GM23338 (cell line): Measurements from ENCODE around the gene RPP38. TPM values are rescaled to one million over a fixed set of nuclear protein-coding genes. Genes with fewer than 3 reads are reported as not detected.

ENCODE experiments used
- ATAC-seq: fragments of 200-7000 bp; cut with Tn5 transposase; 3 replicates; pipeline ENCODE4 v1.9.1; 2020
- DNase-seq: peaks from one replicate; pipeline ENCODE4 v3.0.0-alpha.2; 2015; ENCODE audit warnings: low spot score
- H2AFZ ChIP-seq: fragments of 200-600 bp; sonication (generic); 2 replicates; pipeline ENCODE4 v1.8.0; 2016; ENCODE audit warnings: antibody characterized with exemption, mild to moderate bottlenecking, moderate library complexity
- H3F3A ChIP-seq: fragments of 200-600 bp; sonication (generic); replicated peaks from 2 replicates; pipeline ENCODE4 v1.8.0; 2017; ENCODE audit warnings: antibody characterized with exemption, mixed run types, low read depth
- H3K27ac ChIP-seq: fragments of 200-600 bp; sonication (generic); 2 replicates; pipeline ENCODE4 v1.6.1; 2016; ENCODE audit warnings: low read depth
- H3K27me3 ChIP-seq: fragments of 200-600 bp; sonication (generic); 2 replicates; pipeline ENCODE4 v1.8.0; 2016; ENCODE audit warnings: mild to moderate bottlenecking, mixed run types, moderate library complexity; ENCODE audit not compliant: insufficient read depth
- H3K36me3 ChIP-seq: fragments of 200-600 bp; sonication (generic); 2 replicates; pipeline ENCODE4 v1.8.0; 2016; ENCODE audit warnings: mild to moderate bottlenecking; ENCODE audit not compliant: insufficient read depth
- H3K4me1 ChIP-seq: fragments of 200-600 bp; sonication (generic); 2 replicates; pipeline ENCODE4 v1.8.0; 2016; ENCODE audit warnings: mild to moderate bottlenecking, moderate library complexity; ENCODE audit not compliant: insufficient read depth
- H3K4me2 ChIP-seq: fragments of 200-600 bp; sonication (generic); 2 replicates; pipeline ENCODE4 v1.7.1; 2017; ENCODE audit warnings: mixed run types
- H3K4me3 ChIP-seq: fragments of 200-600 bp; sonication (generic); 2 replicates; pipeline ENCODE4 v1.6.1; 2016; ENCODE audit warnings: mixed run types
- H3K79me2 ChIP-seq: fragments of 200-600 bp; sonication (generic); replicated peaks from 2 replicates; pipeline ENCODE4 v1.8.0; 2017; ENCODE audit warnings: mild to moderate bottlenecking; ENCODE audit not compliant: insufficient read depth
- H3K9me2 ChIP-seq: fragments of 200-600 bp; sonication (generic); 2 replicates; pipeline ENCODE4 v1.8.0; 2017; ENCODE audit not compliant: insufficient read depth
- H4K20me1 ChIP-seq: fragments of 200-600 bp; sonication (generic); replicated peaks from 2 replicates; pipeline ENCODE4 v1.8.0; 2017; ENCODE audit warnings: mild to moderate bottlenecking; ENCODE audit not compliant: insufficient read depth
- H3K27ac Mint-ChIP-seq: 2 replicates; pipeline ENCODE4 v1.8.0; 2020; ENCODE audit warnings: inconsistent platforms, mild to moderate bottlenecking, moderate library complexity, mixed read lengths
- H3K27me3 Mint-ChIP-seq: 3 replicates; pipeline ENCODE4 v1.8.0; 2022; ENCODE audit warnings: low read depth, mild to moderate bottlenecking, moderate library complexity, mixed read lengths, inconsistent platforms; ENCODE audit not compliant: insufficient read depth, poor library complexity
- H3K36me3 Mint-ChIP-seq: 3 replicates; pipeline ENCODE4 v1.8.0; 2021; ENCODE audit warnings: low read depth, mild to moderate bottlenecking, inconsistent platforms, moderate library complexity, mixed read lengths
- H3K4me1 Mint-ChIP-seq: 3 replicates; pipeline ENCODE4 v1.8.0; 2020; ENCODE audit warnings: mild to moderate bottlenecking, inconsistent platforms, mixed read lengths
- H3K4me3 Mint-ChIP-seq: 3 replicates; pipeline ENCODE4 v1.8.0; 2021; ENCODE audit warnings: moderate library complexity, mild to moderate bottlenecking, inconsistent platforms, mixed read lengths
- H3K9me3 Mint-ChIP-seq: 3 replicates; pipeline ENCODE4 v1.8.0; 2020; ENCODE audit warnings: moderate library complexity, mild to moderate bottlenecking, inconsistent platforms, mixed read lengths
- CREB1 ChIP-seq: fragments of 250-450 bp; sonication (Bioruptor Pico); IDR thresholded peaks from 2 replicates; pipeline ENCODE4 v1.5.0; 2020; ENCODE audit warnings: low read depth, mild to moderate bottlenecking, moderate library complexity
- CTCF ChIP-seq, 2 experiments: fragments of 200-600 bp in 1 of 2; sonication (generic) in 1 of 2; conservative IDR thresholded peaks; 2 replicates each; pipeline versions ENCODE4 v1.5.1 to v1.6.1; 2016 to 2017; ENCODE audit warnings: antibody characterized with exemption in 2 of 2, low read depth in 2 of 2, mild to moderate bottlenecking in 2 of 2, moderate library complexity in 1 of 2
- ETS1 ChIP-seq: IDR thresholded peaks from 2 replicates; pipeline ENCODE4 v1.6.1; 2016; ENCODE audit warnings: antibody characterized with exemption
- EZH2 ChIP-seq: fragments of 200-600 bp; sonication (generic); IDR thresholded peaks from one replicate; pipeline ENCODE4 v1.8.0; 2017; ENCODE audit warnings: antibody characterized with exemption, mild to moderate bottlenecking, low read depth; ENCODE audit not compliant: unreplicated experiment
- JUNB ChIP-seq: IDR thresholded peaks from one replicate; pipeline ENCODE4 v1.6.1; 2016; ENCODE audit warnings: antibody characterized with exemption; ENCODE audit not compliant: unreplicated experiment
- POLR2AphosphoS5 ChIP-seq: IDR thresholded peaks from 2 replicates; pipeline ENCODE4 v1.6.1; 2016; ENCODE audit warnings: antibody characterized with exemption, low read depth
- ZNF114 ChIP-seq: fragments of 250-450 bp; sonication (Bioruptor Pico); IDR thresholded peaks from 2 replicates; pipeline ENCODE4 v1.5.0; 2020; ENCODE audit warnings: mild to moderate bottlenecking, moderate library complexity
- ZNF462 ChIP-seq: fragments of 250-450 bp; sonication (Bioruptor Pico); IDR thresholded peaks from 2 replicates; pipeline ENCODE4 v1.5.0; 2020; ENCODE audit warnings: mild to moderate bottlenecking, moderate library complexity
- polyA plus RNA-seq: library from polyadenylated mRNA; unstranded; fragments of >200 nt; fragmentation: Nextera tagmentation; extraction: Ambion mirVana; gene quantifications from 2 replicates; pipeline ENCODE4 v1.2.1, GENCODE V29; 2016
- total RNA-seq: library from RNA; depleted of rRNA; stranded (reverse); fragments of >200 nt; shearing (Covaris generic); gene quantifications from 2 replicates; pipeline ENCODE4 v1.2.3, GENCODE V29; 2014

Gene RPP38
- total and polyA plus RNA-seq, 2 experiments from 2014 or later = 20.1 to 50.7 TPM

- Histone ChIP-seq H3K27ac (no peak overlapping the region), H2AFZ (no peak overlapping the region), H3K9me2 (no peaks in the 10 kb centered on the region), H4K20me1 (no peaks in the 10 kb centered on the region; the same call in 1 of the 2 replicates), H3K4me2 (no peak overlapping the region), H3K27me3 (no peaks in the 10 kb centered on the region), H3K4me1 (no peaks in the 10 kb centered on the region), H3K36me3 (peaks cover 10% of the 10 kb centered on the region; the same call in 1 of the 2 replicates), H3F3A (no peaks in the 10 kb centered on the region), H3K4me3 (no peak overlapping the region), H3K79me2 (no peaks in the 10 kb centered on the region)
- Mint-ChIP-seq H3K4me3 (no peak overlapping the region), H3K4me1 (no peaks in the 10 kb centered on the region), H3K27ac (no peak overlapping the region), H3K27me3 (no peaks in the 10 kb centered on the region), H3K36me3 (peaks cover 19% of the 10 kb centered on the region), H3K9me3 (no peaks in the 10 kb centered on the region)
- TF ChIP-seq POLR2AphosphoS5 (no peak), ETS1 (no peak), JUNB (no peak), CTCF (conservative IDR thresholded peaks at IDR 0.05; ENCODE audit: low read depth in 2 of 2) (no peak), CREB1 (no peak), EZH2 (no peak), ZNF462 (no peak), ZNF114 (CRISPR knock-in tag) (no peak)
- ATAC-seq (no peak), DNase-seq (no peak)
These were observed 21.5 kb downstream of the RPP38 start for GRCh38 chr10:15118615-15119014.
